Thyroid gland (tissue), 4 donors: ENCODE results near the gene METTL4. TPM values are rescaled to one million over a fixed set of nuclear protein-coding genes. Genes with fewer than 3 reads are reported as not detected.

ENCODE experiments used
- DNase-seq, 2 donors: peaks; one replicate each; pipeline ENCODE4 v3.0.0-alpha.2; 2019
- H3K27ac ChIP-seq, 3 donors: fragments of 200-600 bp; sonication (generic); 1 replicate in 2 of 3; 2 replicates in 1 of 3; pipeline ENCODE4 v1.5.1; 2016 to 2019; ENCODE audit warnings: mild to moderate bottlenecking in 1 of 3, moderate library complexity in 1 of 3
- H3K27me3 ChIP-seq: fragments of 200-600 bp; sonication (generic); one replicate; pipeline ENCODE4 v1.5.1; 2019
- H3K36me3 ChIP-seq, 2 donors: fragments of 200-600 bp; sonication (generic); one replicate each; pipeline ENCODE4 v1.5.1; 2016 to 2019
- H3K4me1 ChIP-seq, 2 donors: fragments of 200-600 bp; sonication (generic); one replicate each; pipeline ENCODE4 v1.5.1; 2017 to 2019
- H3K4me3 ChIP-seq, 3 donors: fragments of 200-600 bp; sonication (generic); replicated peaks in 1 of 3; 1 replicate in 2 of 3; 2 replicates in 1 of 3; pipeline ENCODE4 v1.5.1; 2016; ENCODE audit warnings: mild to moderate bottlenecking in 1 of 3
- H3K9me3 ChIP-seq: fragments of 200-600 bp; sonication (generic); one replicate; pipeline ENCODE4 v1.5.1; 2017
- CTCF ChIP-seq, 6 experiments: fragments of 200-600 bp in 3 of 6; fragments of 450-650 bp in 3 of 6; sonication (generic) in 3 of 6; IDR thresholded peaks; one replicate each; pipeline ENCODE4 v1.5.1; 2016 to 2019; ENCODE audit warnings: antibody characterized with exemption in 6 of 6, mild to moderate bottlenecking in 2 of 6, inconsistent platforms in 1 of 6, moderate library complexity in 1 of 6
- POLR2A ChIP-seq, 2 donors: fragments of 450-650 bp; IDR thresholded peaks; one replicate each; pipeline ENCODE4 v1.6.1; 2017; ENCODE audit warnings: antibody characterized with exemption in 2 of 2, mild to moderate bottlenecking in 2 of 2, moderate library complexity in 1 of 2
- WGBS, 2 donors: methylation state at CpG; one replicate each; pipeline ENCODE4 v1.1.5; 2017; 5-methylcytosine and 5-hydroxymethylcytosine counted together
- intact Hi-C: fragments of 100-400 bp; cut with DNase I; formaldehyde crosslinking; loops from one replicate; pipeline ENCODE4 v1.15.1; 2023
- total RNA-seq, 4 donors: library from RNA; depleted of rRNA; stranded (reverse); fragments of >200 nt; gene quantifications; one replicate each; pipeline ENCODE4 v1.2.3, GENCODE V29; 2016

Gene METTL4
- total RNA-seq, 4 donors from 2014 or later: 9.9 to 21.8 (median 16.5) TPM

DNA sequence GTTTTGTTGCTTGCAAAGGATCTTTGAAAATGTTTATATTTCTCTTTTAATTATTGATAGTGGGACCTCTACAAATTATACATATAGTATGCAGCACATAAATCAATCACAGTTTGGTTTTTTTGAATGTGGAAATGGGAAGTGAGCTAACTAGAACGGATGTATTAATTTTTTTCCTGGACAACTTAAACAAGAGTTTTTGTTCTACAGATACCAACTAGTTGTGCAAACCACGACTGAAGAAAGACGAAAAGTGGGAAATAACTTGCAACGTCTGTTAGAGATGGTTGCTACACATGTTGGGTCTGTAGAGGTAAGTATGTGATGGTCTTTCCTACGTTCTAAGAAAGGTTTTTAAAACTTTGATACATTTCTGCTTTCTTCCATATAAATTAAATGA, 39.2 kb upstream of the METTL4 start:
- intact Hi-C loops: no loop called here
- Histone ChIP-seq H3K4me3 (no peak overlapping the region), H3K27me3 (no peaks in the 10 kb centered on the region), H3K27ac (no peak overlapping the region), H3K36me3 (no peaks in the 10 kb centered on the region), H3K4me1 (no peaks in the 10 kb centered on the region), H3K9me3 (no peaks in the 10 kb centered on the region)
- 92 to 94% methylated on average over 5 of the region's 5 CpGs for WGBS, 2 donors
- TF ChIP-seq CTCF (IDR thresholded peaks at IDR 0.05) (no peak), POLR2A (IDR thresholded peaks at IDR 0.05) (no peak)
- no peak for DNase-seq

- intact Hi-C loops: no loop called here
- Histone ChIP-seq H3K9me3 (no peaks in the 10 kb centered on the region), H3K4me1 (no peaks in the 10 kb centered on the region), H3K4me3 (no peak overlapping the region), H3K27me3 (no peaks in the 10 kb centered on the region), H3K27ac (no peak overlapping the region), H3K36me3 (no peaks in the 10 kb centered on the region)
- no peak for TF ChIP-seq CTCF (IDR thresholded peaks at IDR 0.05)
- TF ChIP-seq POLR2A (IDR thresholded peaks at IDR 0.05): no peak
- no peak for DNase-seq
- 92 to 97% methylated on average over 2 of the region's 2 CpGs for WGBS, 2 donors
These were observed 38.3 kb upstream of the METTL4 start for GRCh38 chr18:2609604-2610003.

- intact Hi-C loops: no loop called here
- TF ChIP-seq CTCF (IDR thresholded peaks at IDR 0.05): no peak
- no peak for TF ChIP-seq POLR2A (IDR thresholded peaks at IDR 0.05)
- no peaks in the 10 kb centered on the region for H3K36me3 ChIP-seq
- no peaks in the 10 kb centered on the region for H3K27me3 ChIP-seq
- DNase-seq: no peak
- no peak overlapping the region for H3K27ac ChIP-seq
- no peak overlapping the region for H3K4me3 ChIP-seq
- H3K9me3 ChIP-seq: no peaks in the 10 kb centered on the region
- no peaks in the 10 kb centered on the region for H3K4me1 ChIP-seq
- WGBS, 2 donors: 78 to 86% methylated on average over 2 of the region's 2 CpGs
These were observed 35.0 kb upstream of the METTL4 start for GRCh38 chr18:2606335-2606734.

DNA sequence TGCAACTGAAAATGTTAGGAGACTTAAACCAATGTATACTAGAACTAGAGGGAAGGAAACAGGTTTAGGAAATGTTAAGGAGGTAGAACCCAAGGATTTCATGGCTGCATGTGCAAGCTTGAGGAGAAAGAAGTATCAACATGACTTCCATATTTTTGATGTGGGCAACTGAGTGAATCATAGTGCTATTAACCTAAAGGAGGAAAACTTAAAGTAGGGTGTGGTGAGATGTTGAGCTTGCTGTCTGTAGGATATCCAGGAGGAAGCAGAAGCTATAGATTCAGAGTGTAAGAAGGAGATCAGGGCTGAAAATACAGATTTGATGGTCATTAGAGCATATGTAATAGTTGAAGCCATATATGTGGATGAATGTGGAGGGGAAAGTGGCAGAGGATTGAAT, 31.5 kb upstream of the METTL4 start:
- Histone ChIP-seq H3K36me3 (no peaks in the 10 kb centered on the region), H3K4me1 (no peaks in the 10 kb centered on the region), H3K9me3 (no peaks in the 10 kb centered on the region), H3K27me3 (no peaks in the 10 kb centered on the region), H3K4me3 (no peak overlapping the region), H3K27ac (no peak overlapping the region)
- intact Hi-C loops: no loop called here
- TF ChIP-seq CTCF (IDR thresholded peaks at IDR 0.05) (no peak), POLR2A (IDR thresholded peaks at IDR 0.05) (no peak)
- DNase-seq: no peak

GRCh38 chr18:2597639-2598038, 26.3 kb upstream of the METTL4 start:
- Histone ChIP-seq H3K4me3 (no peak overlapping the region), H3K4me1 (no peaks in the 10 kb centered on the region), H3K27me3 (no peaks in the 10 kb centered on the region), H3K9me3 (no peaks in the 10 kb centered on the region), H3K36me3 (no peaks in the 10 kb centered on the region), H3K27ac (no peak overlapping the region)
- no peak for DNase-seq
- intact Hi-C loops: no loop called here
- 94 to 98% methylated on average over 5 of the region's 5 CpGs for WGBS, 2 donors
- TF ChIP-seq CTCF (IDR thresholded peaks at IDR 0.05): no peak
- TF ChIP-seq POLR2A (IDR thresholded peaks at IDR 0.05): no peak
